ENCODE results near the gene KRT6A.
A peak's percentile ranks its signal among the peaks of the same experiment; 100 is the strongest.
"Not testable (repeated sequence)": the region's sequence is repeated elsewhere in the genome, so short reads cannot be mapped to it uniquely, and the experiment has no call there.

The KRT6A gene

DNA sequence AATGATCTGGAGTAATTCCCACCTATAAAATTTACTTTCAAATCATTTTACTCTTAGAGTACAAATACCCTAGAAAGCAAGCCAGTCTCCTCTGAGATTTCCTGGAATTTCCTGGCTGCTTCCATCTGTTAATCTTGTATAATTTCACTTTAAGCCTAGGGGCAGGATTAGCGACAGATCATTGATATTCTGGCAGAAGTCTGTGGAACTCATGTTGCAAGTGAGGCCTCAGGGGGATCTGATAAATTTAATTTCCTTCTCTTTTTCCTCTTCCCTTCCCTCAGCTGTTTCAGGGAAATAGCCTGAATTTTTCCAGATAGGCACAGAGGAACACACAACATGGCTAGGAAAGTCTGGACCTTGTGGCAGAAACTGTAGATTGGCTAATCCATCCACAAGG, 5.9 kb upstream of the KRT6A start:
- Histone ChIP-seq H3K27ac (ENCODE audit: low read length) (no peak overlapping the region), H3K4me1 (ENCODE audit: insufficient read depth, low read length) (peaks cover 26% of the 10 kb centered on the region), H3K9ac (ENCODE audit: low read depth, low read length) (no peak overlapping the region), H3K4me3 (ENCODE audit: low read length) (no peak overlapping the region), H3K9me3 (ENCODE audit: insufficient read depth, low read depth, low read length) (no peaks in the 10 kb centered on the region), H3K36me3 (ENCODE audit: insufficient read depth, low read depth, low read length) (no peaks in the 10 kb centered on the region), H3K27me3 (ENCODE audit: insufficient read depth, low read length) (no peaks in the 10 kb centered on the region)

- Histone ChIP-seq H3K4me1 (ENCODE audit: insufficient read depth, low read length) (peaks cover 26% of the 10 kb centered on the region), H3K27me3 (ENCODE audit: insufficient read depth, low read length) (no peaks in the 10 kb centered on the region), H3K27ac (ENCODE audit: low read length) (no peak overlapping the region), H3K4me3 (ENCODE audit: low read length) (no peak overlapping the region), H3K9ac (ENCODE audit: low read depth, low read length) (no peak overlapping the region), H3K36me3 (ENCODE audit: insufficient read depth, low read depth, low read length) (no peaks in the 10 kb centered on the region), H3K9me3 (ENCODE audit: insufficient read depth, low read depth, low read length) (no peaks in the 10 kb centered on the region)
Observed at GRCh38 chr12:52497975-52498374, 4.9 kb upstream of the KRT6A start.

DNA sequence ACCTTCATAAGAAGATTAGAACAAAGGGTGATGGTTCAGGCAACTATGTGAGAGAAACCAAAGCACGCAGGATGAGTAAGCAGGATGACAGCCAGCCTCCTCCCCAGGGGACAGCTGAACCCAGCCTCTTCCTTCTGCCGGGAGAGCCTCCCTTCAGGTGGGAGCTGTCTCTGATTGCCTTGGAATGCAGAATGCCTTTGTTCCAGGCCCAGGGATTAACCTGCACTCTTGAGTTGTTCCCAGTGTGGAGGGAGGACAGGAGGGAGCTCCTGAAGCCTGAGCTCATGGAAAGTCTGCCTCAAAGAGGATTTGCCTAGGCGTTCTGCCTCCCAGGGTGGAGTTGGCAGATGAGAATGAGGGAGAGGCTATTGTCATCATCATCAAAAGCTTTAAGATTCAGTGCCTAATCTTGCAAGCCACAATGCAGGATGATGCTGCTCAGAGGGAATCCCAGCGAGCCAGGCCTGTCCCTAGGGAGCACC, 3.6 kb upstream of the KRT6A start:
- Histone ChIP-seq H3K9me3 (ENCODE audit: insufficient read depth, low read depth, low read length) (no peaks in the 10 kb centered on the region), H3K4me1 (ENCODE audit: insufficient read depth, low read length) (peaks cover 26% of the 10 kb centered on the region), H3K27ac (ENCODE audit: low read length) (no peak overlapping the region), H3K36me3 (ENCODE audit: insufficient read depth, low read depth, low read length) (no peaks in the 10 kb centered on the region), H3K27me3 (ENCODE audit: insufficient read depth, low read length) (no peaks in the 10 kb centered on the region), H3K9ac (ENCODE audit: low read depth, low read length) (no peak overlapping the region), H3K4me3 (ENCODE audit: low read length) (0 out of 2 replicates have a peak overlapping the region, but pooled peaks have one; percentile 13)

GRCh38 chr12:52496054-52496453, 3.0 kb upstream of the KRT6A start:
- no peaks in the 10 kb centered on the region for H3K36me3 ChIP-seq (ENCODE audit: insufficient read depth, low read depth, low read length)
- H3K4me3 ChIP-seq (ENCODE audit: low read length): 0 out of 2 replicates have a peak overlapping the region, but pooled peaks have one; percentile 13
- H3K27ac ChIP-seq (ENCODE audit: low read length): no peak overlapping the region
- H3K9ac ChIP-seq (ENCODE audit: low read depth, low read length): no peak overlapping the region
- H3K4me1 ChIP-seq (ENCODE audit: insufficient read depth, low read length): peaks cover 26% of the 10 kb centered on the region
- no peaks in the 10 kb centered on the region for H3K27me3 ChIP-seq (ENCODE audit: insufficient read depth, low read length)
- no peaks in the 10 kb centered on the region for H3K9me3 ChIP-seq (ENCODE audit: insufficient read depth, low read depth, low read length)

DNA sequence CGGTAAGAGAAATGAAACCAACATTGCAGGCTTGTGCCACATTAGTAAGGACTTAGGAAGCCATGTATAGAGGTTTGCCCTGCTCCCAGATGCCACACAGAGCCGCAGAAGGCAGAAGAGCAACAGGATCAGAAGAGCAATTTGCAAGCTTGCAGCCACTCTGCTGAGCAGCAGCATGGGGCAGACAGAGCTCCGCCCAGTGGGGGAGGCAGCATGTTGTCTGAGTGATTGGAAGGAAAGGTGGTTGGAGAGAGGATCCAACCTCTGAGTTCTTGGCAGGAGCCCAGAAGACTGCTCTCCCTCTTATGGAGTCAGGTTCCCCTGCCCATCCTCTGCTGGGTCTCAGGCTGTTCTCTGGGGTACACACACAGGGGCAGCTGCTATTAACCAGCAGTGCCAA, 2.3 kb upstream of the KRT6A start:
- no peaks in the 10 kb centered on the region for H3K9me3 ChIP-seq (ENCODE audit: insufficient read depth, low read depth, low read length)
- H3K4me1 ChIP-seq (ENCODE audit: insufficient read depth, low read length): peaks cover 26% of the 10 kb centered on the region
- H3K27ac ChIP-seq (ENCODE audit: low read length): no peak overlapping the region
- no peak overlapping the region for H3K9ac ChIP-seq (ENCODE audit: low read depth, low read length)
- no peaks in the 10 kb centered on the region for H3K36me3 ChIP-seq (ENCODE audit: insufficient read depth, low read depth, low read length)
- no peaks in the 10 kb centered on the region for H3K27me3 ChIP-seq (ENCODE audit: insufficient read depth, low read length)
- H3K4me3 ChIP-seq (ENCODE audit: low read length): no peak overlapping the region

DNA sequence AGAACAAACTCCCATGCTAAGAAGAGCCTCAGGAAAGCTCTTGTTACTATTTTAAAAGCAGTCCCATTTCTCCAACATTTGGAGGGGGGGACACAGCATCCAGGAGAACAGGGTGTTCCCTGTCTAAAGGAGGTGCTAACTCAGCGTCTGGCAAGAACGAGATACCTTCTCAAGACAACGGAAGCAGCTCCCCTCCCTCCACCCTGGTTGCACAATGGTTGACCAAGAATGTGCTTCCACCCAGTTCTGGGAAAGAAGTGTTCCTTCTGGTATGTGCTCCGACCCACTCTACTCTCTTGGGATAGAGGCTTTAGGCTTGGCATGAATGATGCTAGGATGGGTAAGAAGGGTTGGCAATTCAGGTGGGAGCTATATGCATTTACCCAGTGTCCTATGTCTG, 1.5 kb upstream of the KRT6A start:
- Histone ChIP-seq H3K4me1 (ENCODE audit: insufficient read depth, low read length) (peaks cover 26% of the 10 kb centered on the region), H3K9ac (ENCODE audit: low read depth, low read length) (no peak overlapping the region), H3K27ac (ENCODE audit: low read length) (no peak overlapping the region), H3K9me3 (ENCODE audit: insufficient read depth, low read depth, low read length) (peaks cover 3% of the 10 kb centered on the region; the same call in 1 of the 2 replicates), H3K36me3 (ENCODE audit: insufficient read depth, low read depth, low read length) (no peaks in the 10 kb centered on the region), H3K27me3 (ENCODE audit: insufficient read depth, low read length) (no peaks in the 10 kb centered on the region), H3K4me3 (ENCODE audit: low read length) (no peak overlapping the region)

DNA sequence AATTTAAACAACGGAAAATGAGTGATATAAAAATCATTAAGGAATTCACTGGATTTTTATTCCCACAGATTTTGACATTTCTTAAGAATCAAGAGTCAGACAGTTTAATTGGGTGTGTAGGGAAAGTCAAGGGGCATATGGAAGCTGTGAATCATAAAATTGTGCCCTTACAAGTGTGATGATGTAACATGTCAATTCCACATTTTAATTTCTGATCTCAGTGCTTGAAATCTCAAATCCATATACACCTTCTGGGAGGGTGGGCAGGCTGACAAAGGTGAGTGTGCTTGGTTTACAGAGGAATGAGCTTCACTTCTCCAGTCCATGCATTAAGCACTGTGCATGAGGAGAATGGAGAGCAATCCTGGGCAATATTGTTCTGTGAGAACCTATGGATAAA, 1.0 kb upstream of the KRT6A start:
- Histone ChIP-seq H3K4me3 (ENCODE audit: low read length) (no peak overlapping the region), H3K27ac (ENCODE audit: low read length) (no peak overlapping the region), H3K9me3 (ENCODE audit: insufficient read depth, low read depth, low read length) (peaks cover 3% of the 10 kb centered on the region; the same call in 1 of the 2 replicates), H3K4me1 (ENCODE audit: insufficient read depth, low read length) (peaks cover 26% of the 10 kb centered on the region), H3K27me3 (ENCODE audit: insufficient read depth, low read length) (no peaks in the 10 kb centered on the region), H3K36me3 (ENCODE audit: insufficient read depth, low read depth, low read length) (no peaks in the 10 kb centered on the region), H3K9ac (ENCODE audit: low read depth, low read length) (no peak overlapping the region)

- not testable (repeated sequence) for H3K9me3 ChIP-seq (ENCODE audit: insufficient read depth, low read depth, low read length); H3K27ac ChIP-seq (ENCODE audit: low read length); H3K9ac ChIP-seq (ENCODE audit: low read depth, low read length); H3K36me3 ChIP-seq (ENCODE audit: insufficient read depth, low read depth, low read length); H3K4me3 ChIP-seq (ENCODE audit: low read length); H3K27me3 ChIP-seq (ENCODE audit: insufficient read depth, low read length)
- peaks cover 26% of the 10 kb centered on the region for H3K4me1 ChIP-seq (ENCODE audit: insufficient read depth, low read length)
Observed at GRCh38 chr12:52492405-52492804, 652 bp downstream of the KRT6A start.

DNA sequence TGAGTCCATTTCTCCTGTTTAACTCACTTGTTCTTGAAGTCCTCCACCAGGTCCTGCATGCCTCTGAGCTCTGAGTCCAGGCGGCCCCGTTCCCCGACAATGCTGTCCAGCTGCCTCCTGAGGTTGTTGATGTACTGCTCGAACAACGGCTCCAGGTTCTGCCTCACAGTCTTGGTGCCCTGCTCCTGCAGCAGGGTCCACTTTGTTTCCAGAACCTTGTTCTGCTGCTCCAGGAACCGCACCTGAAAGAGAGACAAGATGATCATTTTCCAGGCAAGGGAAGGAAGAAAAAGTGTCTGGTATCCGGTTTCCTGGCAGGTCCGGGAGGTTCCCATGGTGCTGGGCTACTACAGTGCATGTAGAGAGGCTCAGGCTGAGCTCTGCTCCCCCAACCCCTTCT, 1.6 kb downstream of the KRT6A start:
- peaks cover 20% of the 10 kb centered on the region for H3K4me1 ChIP-seq (ENCODE audit: insufficient read depth, low read length)
- H3K27ac ChIP-seq (ENCODE audit: low read length); H3K9ac ChIP-seq (ENCODE audit: low read depth, low read length); H3K36me3 ChIP-seq (ENCODE audit: insufficient read depth, low read depth, low read length); H3K27me3 ChIP-seq (ENCODE audit: insufficient read depth, low read length); H3K9me3 ChIP-seq (ENCODE audit: insufficient read depth, low read depth, low read length); H3K4me3 ChIP-seq (ENCODE audit: low read length): not testable (repeated sequence)

DNA sequence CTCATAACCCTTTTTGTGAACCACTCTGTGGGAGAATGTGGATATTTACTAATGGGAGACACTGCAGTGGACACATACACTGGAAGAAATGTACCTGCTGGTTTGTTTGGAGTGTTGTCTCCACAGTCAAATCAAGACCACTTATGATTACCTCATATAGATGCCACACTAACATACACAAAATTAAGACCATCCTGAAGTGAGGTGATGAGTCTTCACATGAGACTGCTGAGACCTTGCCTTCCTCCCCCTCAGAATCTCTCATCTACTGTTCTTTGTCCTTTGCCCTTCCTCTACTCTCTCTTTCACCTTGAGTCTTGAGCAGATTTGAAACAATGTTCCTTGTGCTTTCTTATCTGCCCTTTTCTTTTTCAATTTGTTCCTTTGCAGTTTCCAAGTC, 4.3 kb downstream of the KRT6A start:
- no peak overlapping the region for H3K27ac ChIP-seq (ENCODE audit: low read length)
- peaks cover 6% of the 10 kb centered on the region; the same call in 1 of the 2 replicates for H3K9me3 ChIP-seq (ENCODE audit: insufficient read depth, low read depth, low read length)
- H3K27me3 ChIP-seq (ENCODE audit: insufficient read depth, low read length): no peaks in the 10 kb centered on the region
- H3K4me1 ChIP-seq (ENCODE audit: insufficient read depth, low read length): no peaks in the 10 kb centered on the region
- no peaks in the 10 kb centered on the region for H3K36me3 ChIP-seq (ENCODE audit: insufficient read depth, low read depth, low read length)
- H3K9ac ChIP-seq (ENCODE audit: low read depth, low read length): no peak overlapping the region
- H3K4me3 ChIP-seq (ENCODE audit: low read length): no peak overlapping the region

DNA sequence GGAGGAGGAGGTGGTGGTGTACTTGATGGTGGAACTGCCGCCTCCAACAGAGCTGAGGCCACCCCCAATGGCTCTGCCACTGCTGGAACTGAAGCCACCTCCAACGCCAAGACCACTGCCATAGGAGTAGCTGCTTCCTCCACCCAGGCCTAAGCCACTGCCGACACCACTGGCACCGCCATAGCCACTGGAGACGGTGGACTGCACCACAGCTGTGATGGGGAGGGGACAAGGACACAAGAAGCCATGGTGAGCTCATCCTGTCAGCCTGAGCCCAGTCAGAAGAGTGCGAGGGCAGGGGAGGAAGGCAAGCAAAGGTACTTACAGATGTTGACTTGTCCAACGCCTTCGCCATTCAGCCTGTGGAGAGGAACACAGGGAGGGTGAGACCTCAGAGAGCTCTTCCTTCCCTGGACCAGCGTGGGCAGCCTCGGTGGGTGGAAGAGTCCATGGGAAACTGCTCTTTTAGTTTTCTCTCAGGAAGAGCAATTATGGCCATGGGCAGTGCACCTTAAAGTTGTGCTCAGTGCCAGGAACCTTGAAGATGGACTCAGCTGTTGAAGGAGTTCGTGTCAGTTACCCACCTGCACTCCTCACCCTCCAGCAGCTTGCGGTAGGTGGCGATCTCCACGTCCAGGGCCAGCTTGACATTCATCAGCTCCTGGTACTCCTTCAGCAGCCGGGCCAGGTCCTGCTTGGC, 5.2 kb downstream of the KRT6A start:
- not testable (repeated sequence) for H3K27me3 ChIP-seq (ENCODE audit: insufficient read depth, low read length); H3K4me3 ChIP-seq (ENCODE audit: low read length); H3K36me3 ChIP-seq (ENCODE audit: insufficient read depth, low read depth, low read length); H3K4me1 ChIP-seq (ENCODE audit: insufficient read depth, low read length); H3K9me3 ChIP-seq (ENCODE audit: insufficient read depth, low read depth, low read length); H3K9ac ChIP-seq (ENCODE audit: low read depth, low read length); H3K27ac ChIP-seq (ENCODE audit: low read length)

GRCh38 chr12:52487211-52487610, 5.8 kb downstream of the KRT6A start:
- Histone ChIP-seq H3K4me3 (ENCODE audit: low read length) (no peak overlapping the region), H3K9ac (ENCODE audit: low read depth, low read length) (no peak overlapping the region), H3K9me3 (ENCODE audit: insufficient read depth, low read depth, low read length) (peaks cover 6% of the 10 kb centered on the region; the same call in 1 of the 2 replicates), H3K27ac (ENCODE audit: low read length) (no peak overlapping the region), H3K36me3 (ENCODE audit: insufficient read depth, low read depth, low read length) (no peaks in the 10 kb centered on the region), H3K4me1 (ENCODE audit: insufficient read depth, low read length) (no peaks in the 10 kb centered on the region), H3K27me3 (ENCODE audit: insufficient read depth, low read length) (no peaks in the 10 kb centered on the region)
